GM18498 (cell line): Measurements from ENCODE around the gene SLC4A4.
A peak's percentile ranks its signal among the peaks of the same experiment; 100 is the strongest.

Experiments
- ATAC-seq: cut with Tn5 transposase; IDR thresholded peaks from one replicate; pipeline ENCODE4 v1.9.1; 2021; ENCODE audit warnings: mild to moderate bottlenecking, moderate library complexity; ENCODE audit not compliant: unreplicated experiment

SLC4A4 gene

GRCh38 chr4:71587995-71588394 is 249.2 kb downstream of the SLC4A4 start:
- ATAC-seq: no peak

- ATAC-seq: no peak
Measured at GRCh38 chr4:71592793-71593192, 254.0 kb downstream of the SLC4A4 start.

GRCh38 chr4:71593311-71593710 is 254.5 kb downstream of the SLC4A4 start:
- no peak for ATAC-seq

GRCh38 chr4:71595576-71596108 is 256.8 kb downstream of the SLC4A4 start:
- ATAC-seq: no peak

- no peak for ATAC-seq
Measured at GRCh38 chr4:71599578-71599977, 260.8 kb downstream of the SLC4A4 start.

GRCh38 chr4:71602289-71602900 is 263.6 kb downstream of the SLC4A4 start:
- no peak for ATAC-seq

GRCh38 chr4:71604785-71605184 is 266.0 kb downstream of the SLC4A4 start:
- ATAC-seq: peak; percentile 76

- no peak for ATAC-seq
Measured at GRCh38 chr4:71607109-71607508, 268.3 kb downstream of the SLC4A4 start.

- ATAC-seq: no peak
Measured at GRCh38 chr4:71607780-71608677, 269.2 kb downstream of the SLC4A4 start.

GRCh38 chr4:71608678-71609071 is 269.9 kb downstream of the SLC4A4 start:
- ATAC-seq: no peak

GRCh38 chr4:71609167-71609566 is 270.3 kb downstream of the SLC4A4 start:
- ATAC-seq: no peak

GRCh38 chr4:71609651-71610050 is 270.8 kb downstream of the SLC4A4 start:
- ATAC-seq: no peak

GRCh38 chr4:71614621-71615020 is 275.8 kb downstream of the SLC4A4 start:
- ATAC-seq: no peak

GRCh38 chr4:71616168-71616811 is 277.5 kb downstream of the SLC4A4 start:
- ATAC-seq: no peak
